ENCODE measurements around the gene PLEKHN1. TPM values are rescaled to one million over a fixed set of nuclear protein-coding genes. Genes with fewer than 3 reads are reported as not detected.
A peak's percentile ranks its signal among the peaks of the same experiment; 100 is the strongest.

PLEKHN1 gene
- polyA plus RNA-seq, 12 donors, result 1.2 to 6.2 (median 1.4) TPM; not detected in 9

DNA sequence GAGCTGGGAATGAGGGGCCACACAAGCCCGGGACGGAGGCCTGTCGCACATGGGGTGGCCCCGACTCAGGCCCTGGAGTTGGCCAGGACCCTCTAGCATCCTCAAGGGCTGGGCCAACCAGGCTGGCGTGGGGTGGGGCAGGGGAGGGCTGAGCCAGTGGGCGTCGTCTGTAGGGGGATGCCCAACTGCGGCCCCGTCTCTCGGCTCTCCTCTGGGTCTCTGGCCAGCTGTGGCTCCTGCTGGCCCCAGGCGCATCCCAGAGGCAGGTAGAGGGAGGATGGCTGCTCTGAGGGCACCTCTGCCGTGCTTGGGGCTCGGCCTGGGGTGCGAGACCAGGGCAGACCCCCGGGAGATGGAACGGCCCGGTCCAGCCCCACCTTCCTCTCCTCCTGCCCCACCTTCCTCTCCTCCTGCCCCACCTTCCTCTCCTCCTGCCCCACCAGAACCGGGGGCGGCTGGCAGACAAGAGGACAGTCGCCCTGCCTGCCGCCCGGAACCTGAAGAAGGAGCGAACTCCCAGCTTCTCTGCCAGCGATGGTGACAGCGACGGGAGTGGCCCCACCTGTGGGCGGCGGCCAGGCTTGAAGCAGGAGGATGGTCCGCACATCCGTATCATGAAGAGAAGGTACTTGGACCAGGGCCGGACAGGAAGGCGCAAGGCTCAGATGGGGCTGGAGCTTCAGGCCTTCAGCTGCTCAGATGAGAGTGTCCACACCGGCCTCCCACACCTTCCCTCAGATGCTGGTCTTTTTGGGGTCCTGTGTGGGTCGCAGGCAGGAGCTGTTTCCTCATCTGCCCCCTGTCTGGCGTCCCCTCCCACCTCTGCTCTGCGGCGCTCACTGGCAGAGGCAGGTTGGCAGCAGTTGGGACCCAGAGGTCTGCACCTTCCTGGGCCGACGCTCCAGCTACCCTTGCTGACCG is 36.3 kb upstream of the PLEKHN1 start:
- no peak for DNase-seq

DNA sequence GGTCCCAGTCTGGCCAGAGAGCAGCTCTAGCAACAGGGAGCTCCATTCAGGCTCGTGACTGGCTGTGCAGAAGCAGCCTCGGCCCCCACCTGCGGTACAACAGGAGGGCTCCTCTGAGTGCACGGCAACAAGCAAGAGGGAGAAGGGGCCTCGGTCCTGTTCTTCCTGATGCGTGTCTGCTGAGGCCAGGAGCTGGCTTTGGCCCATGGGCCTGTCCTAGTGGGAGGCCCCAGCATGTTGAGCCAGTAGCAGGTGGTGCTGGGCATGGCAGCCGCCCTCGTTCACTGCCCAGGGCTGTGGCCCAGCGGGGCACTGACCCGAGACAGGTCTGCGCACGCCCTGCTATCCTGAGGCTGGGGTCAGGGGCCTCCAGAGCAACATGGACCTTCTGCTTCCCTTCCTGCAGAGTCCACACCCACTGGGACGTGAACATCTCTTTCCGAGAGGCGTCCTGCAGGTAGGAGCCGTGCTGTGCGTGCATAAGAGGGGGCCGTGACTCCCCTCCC is 35.6 kb upstream of the PLEKHN1 start:
- no peak for DNase-seq

GRCh38 chr1:931380-932172 is 34.7 kb upstream of the PLEKHN1 start:
- DNase-seq, result no peak

DNA sequence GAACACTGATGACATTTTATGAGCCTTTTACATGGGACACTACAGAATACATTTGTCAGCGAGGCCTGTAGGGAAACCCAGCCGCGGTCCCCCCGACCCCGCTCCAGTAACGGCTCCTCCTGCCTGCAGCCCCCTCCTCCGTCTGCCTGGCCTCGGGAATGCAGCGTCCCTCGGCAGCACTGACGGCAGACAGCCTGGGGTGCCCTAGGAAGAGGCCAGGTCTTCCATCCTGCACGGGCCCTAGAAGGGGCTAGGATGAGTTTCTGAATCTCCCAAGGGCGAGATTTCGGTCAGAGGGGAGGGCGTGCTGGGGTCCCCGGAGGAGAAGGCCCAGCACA is 34.1 kb upstream of the PLEKHN1 start:
- DNase-seq, result no peak

- no peak for DNase-seq
Observed at GRCh38 chr1:932776-933602, 33.3 kb upstream of the PLEKHN1 start.

GRCh38 chr1:933603-933940 is 32.7 kb upstream of the PLEKHN1 start:
- DNase-seq, result no peak

- no peak for DNase-seq
Observed at GRCh38 chr1:934991-935750, 31.1 kb upstream of the PLEKHN1 start.

- DNase-seq, result no peak
Observed at GRCh38 chr1:935751-936231, 30.5 kb upstream of the PLEKHN1 start.

GRCh38 chr1:936348-937264 is 29.7 kb upstream of the PLEKHN1 start:
- no peak for DNase-seq

DNA sequence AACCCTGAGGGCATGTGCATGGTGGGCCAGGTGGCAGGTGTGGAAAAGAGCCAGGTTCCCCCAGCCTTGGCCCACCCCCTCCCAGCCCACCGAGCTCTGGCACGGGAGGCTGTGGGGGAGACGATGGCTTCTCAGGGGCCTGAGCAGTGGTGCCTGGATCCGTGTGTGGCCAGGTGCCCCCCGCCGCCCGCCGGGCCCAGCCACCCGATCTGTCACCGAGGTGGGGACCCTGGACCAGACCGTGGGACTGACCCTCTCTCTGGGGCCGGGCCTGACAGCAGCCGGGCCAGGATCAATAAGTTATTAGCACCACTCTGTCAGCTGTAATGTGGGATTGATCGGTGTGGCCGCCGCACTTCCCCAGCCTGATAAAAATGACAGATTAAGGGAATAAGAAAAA is 28.8 kb upstream of the PLEKHN1 start:
- DNase-seq, result no peak

- no peak for DNase-seq
Observed at GRCh38 chr1:938088-938683, 28.1 kb upstream of the PLEKHN1 start.

DNA sequence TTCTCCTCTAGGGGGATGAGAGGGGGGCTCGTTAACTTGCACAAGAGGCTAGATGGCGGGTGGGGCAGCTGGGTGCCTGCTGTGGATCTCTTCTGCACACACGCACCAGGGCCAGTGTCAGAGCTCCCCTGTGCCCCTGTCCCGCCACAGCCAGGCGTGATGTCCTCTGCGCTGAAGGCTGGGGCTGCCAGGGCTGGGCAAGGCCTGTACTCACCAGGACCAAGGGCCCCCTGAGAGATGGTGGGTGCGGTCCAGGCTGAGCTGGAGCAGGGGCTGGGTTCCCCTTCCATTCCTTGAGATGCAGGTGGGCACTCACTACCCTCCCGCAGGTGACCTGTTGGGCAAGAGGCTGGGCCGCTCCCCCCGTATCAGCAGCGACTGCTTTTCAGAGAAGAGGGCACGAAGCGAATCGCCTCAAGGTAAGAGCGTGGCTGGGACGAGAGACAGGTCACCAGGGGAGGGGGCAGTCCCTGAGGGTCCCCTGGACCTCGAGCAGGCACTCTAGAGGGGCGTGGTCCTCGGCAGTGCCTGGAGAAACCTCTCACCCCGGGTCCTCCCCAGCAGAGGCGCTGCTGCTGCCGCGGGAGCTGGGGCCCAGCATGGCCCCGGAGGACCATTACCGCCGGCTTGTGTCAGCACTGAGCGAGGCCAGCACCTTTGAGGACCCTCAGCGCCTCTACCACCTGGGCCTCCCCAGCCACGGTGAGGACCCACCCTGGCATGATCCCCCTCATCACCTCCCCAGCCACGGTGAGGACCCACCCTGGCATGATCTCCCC is 27.4 kb upstream of the PLEKHN1 start:
- no peak for DNase-seq

DNA sequence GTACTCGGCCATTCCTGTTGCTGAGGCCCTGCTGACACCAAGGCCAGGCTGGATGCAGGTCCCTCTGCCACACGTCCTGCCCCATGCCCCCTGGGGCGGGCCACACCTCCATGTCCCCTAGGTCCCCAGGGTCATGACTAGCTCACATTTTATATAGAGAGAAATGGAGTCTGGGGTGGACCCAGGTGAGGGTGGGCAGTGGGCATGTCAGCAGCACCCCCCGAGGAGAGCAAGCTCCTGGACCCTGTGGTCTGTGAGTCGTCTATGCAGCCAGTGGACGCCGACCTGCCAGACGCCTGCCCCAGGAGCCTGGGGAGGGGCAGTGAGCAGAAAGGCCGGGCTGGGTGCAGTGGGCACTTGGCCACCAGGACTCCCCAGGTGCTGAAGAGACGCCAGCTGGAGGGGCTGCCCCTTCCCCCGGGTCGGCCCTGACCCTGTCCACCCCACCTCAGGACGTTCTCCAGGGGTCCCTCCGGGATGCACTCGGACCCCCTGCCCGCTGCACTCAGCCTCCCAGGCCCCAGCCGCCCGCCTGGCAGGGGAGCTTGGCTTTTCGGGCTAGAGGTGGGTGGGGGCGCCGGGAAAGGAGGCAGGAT is 26.7 kb upstream of the PLEKHN1 start:
- DNase-seq, result no peak

DNA sequence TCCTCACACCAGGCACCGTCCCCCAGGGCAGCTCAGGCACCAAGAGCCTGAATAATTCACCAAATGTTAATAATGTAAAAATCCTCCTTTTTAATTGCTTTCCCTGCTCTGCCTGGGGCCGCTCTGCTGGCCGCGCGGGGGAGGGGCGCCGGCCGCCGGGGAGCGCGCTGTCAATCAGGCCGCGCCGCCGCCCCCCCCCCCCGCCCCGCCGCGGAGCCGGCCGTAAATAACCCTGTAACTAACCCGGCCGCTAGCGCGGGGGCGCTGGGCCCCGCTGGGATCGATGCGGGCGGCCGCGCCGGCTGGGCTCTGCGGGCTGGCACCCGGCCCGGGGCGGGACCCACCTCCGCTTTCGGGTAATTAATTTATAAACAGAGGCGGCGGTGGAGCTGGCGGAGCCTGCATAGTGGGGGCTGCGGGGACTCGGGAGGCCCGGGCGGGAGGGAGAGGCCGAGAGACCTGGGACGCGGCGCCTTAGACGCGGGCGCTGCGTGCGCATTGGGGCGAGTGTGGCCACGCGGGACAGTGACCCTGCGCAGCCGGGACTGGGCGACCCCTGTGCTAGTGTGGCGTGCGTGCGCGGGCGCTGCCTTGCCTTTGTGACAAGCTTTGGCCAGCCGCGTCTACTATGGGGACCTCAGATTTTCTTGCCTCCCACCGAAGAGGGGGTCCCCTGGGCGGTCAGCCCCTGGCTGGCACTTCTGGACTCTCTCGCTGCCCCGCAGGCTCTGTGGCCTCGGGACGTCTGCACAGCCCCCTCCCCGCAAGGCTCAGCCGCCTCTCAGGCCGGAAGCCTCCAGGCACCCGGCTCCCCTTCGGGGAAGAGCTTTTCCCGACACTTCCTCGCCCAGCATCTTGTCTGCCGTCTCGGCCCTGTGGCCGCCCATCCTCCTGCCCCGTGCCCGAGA is 25.9 kb upstream of the PLEKHN1 start:
- DNase-seq, result no peak

DNA sequence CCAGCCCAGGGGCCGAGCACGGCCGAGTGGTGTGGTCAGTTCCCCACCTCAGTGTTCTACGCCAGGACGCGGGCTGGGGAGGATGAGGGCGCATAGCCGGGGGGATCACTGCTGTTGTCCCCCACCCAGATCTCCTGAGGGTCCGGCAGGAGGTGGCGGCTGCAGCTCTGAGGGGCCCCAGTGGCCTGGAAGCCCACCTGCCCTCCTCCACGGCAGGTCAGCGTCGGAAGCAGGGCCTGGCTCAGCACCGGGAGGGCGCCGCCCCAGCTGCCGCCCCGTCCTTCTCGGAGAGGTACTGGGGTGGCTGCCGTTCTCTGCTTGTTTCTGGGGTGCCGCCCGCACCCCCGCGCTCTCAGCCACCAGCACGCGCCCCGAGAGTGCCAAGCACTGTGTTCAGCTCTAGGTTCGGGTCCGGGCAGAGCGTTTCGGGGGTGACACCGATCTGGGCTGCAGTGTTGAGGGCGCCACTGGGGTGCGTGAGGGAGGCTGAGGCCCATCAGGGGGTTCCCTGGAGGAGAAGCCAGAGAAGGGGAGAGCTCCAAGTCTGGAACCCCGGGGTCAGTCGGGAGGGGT is 25.2 kb upstream of the PLEKHN1 start:
- no peak for DNase-seq

DNA sequence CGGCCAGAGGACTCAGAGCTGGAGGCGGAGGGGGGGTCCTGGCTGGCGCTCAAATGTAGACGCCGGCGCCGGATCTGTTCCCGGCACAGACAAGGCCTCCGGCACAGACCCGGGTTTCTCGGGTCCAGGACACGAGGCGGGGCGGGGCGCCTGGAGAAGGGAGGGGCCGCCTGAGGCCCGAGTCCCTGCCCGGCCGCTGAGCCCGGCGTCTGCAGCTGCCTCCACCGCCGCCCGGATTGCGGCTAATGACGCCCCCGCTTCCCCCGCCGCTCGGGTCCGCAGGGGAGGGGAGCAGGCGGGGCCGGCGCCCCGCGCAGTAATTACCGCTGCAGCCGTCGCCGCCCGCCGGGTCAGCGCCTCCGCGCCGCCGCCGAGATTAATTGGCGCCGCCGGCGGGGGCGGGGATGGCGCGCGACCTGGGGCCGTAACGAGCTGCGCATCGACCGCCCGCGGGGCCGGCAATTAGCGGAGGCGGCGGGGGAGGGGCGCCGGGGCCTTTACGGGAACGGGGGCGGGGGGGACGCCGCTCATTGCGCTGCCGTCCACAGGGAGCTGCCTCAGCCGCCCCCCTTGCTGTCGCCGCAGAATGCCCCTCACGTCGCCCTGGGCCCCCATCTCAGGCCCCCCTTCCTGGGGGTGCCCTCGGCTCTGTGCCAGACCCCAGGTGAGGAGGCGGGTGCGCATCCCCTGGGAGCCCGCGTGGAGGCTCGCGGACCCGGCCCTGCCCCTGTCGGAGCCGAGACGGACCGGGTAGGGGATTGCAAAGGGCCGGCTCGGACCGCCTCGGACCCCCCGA is 24.5 kb upstream of the PLEKHN1 start:
- DNase-seq, result peak; percentile 81
